Gastroesophageal sphincter (tissue), 3 donors: ENCODE measurements around the gene OS9.

ENCODE experiments used
- EP300 ChIP-seq: sonication (generic); formaldehyde crosslinking; IDR thresholded peaks from one replicate; pipeline ENCODE4 v1.6.1; 2017; ENCODE audit warnings: antibody characterized with exemption, mild to moderate bottlenecking
- POLR2A ChIP-seq, 2 donors: fragments of 450-650 bp; IDR thresholded peaks; one replicate each; pipeline ENCODE4 v1.6.1; 2017; ENCODE audit warnings: antibody characterized with exemption in 2 of 2, mild to moderate bottlenecking in 2 of 2, moderate library complexity in 1 of 2
- TF ChIP-seq, protein P1 (sequence below), 4 experiments: fragments of 200-600 bp in 2 of 4; fragments of 450-650 bp in 2 of 4; sonication (generic) in 1 of 4; IDR thresholded peaks; one replicate each; pipeline ENCODE4 v1.5.1; 2017 to 2019; ENCODE audit warnings: antibody characterized with exemption in 4 of 4, mild to moderate bottlenecking in 2 of 4, moderate library complexity in 2 of 4

DNA sequence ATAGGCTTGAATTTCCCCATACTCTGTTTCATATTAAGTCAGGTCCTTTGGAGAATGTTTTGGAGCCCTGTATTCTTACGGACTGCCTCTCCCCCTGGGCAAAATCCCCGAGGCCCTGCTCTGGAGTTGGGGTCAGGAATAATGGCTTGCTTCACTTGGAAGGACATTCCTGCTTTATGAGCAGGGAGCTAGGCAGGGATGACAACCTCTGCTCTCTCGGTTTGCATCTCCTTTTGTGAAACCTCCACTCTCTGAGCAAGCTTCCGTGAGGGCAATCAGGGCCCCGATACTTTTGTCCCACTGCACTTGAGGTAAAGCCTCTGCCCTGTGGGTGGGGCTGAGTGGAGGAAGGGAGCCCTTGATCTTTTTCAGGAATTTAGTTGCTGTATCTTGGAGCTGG is 19.3 kb downstream of the OS9 start:
- TF ChIP-seq EP300 (no peak), POLR2A (IDR thresholded peaks at IDR 0.05) (no peak)
- TF ChIP-seq, protein P1, sequence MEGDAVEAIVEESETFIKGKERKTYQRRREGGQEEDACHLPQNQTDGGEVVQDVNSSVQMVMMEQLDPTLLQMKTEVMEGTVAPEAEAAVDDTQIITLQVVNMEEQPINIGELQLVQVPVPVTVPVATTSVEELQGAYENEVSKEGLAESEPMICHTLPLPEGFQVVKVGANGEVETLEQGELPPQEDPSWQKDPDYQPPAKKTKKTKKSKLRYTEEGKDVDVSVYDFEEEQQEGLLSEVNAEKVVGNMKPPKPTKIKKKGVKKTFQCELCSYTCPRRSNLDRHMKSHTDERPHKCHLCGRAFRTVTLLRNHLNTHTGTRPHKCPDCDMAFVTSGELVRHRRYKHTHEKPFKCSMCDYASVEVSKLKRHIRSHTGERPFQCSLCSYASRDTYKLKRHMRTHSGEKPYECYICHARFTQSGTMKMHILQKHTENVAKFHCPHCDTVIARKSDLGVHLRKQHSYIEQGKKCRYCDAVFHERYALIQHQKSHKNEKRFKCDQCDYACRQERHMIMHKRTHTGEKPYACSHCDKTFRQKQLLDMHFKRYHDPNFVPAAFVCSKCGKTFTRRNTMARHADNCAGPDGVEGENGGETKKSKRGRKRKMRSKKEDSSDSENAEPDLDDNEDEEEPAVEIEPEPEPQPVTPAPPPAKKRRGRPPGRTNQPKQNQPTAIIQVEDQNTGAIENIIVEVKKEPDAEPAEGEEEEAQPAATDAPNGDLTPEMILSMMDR (IDR thresholded peaks at IDR 0.05), result no peak
